ENCODE measurements around the gene RPL29. TPM values are rescaled to one million over a fixed set of nuclear protein-coding genes. Genes with fewer than 3 reads are reported as not detected.

Gene RPL29
- total RNA-seq, 4 donors from 2014 or later: 786 to 1,908 (median 1,382) TPM

DNA sequence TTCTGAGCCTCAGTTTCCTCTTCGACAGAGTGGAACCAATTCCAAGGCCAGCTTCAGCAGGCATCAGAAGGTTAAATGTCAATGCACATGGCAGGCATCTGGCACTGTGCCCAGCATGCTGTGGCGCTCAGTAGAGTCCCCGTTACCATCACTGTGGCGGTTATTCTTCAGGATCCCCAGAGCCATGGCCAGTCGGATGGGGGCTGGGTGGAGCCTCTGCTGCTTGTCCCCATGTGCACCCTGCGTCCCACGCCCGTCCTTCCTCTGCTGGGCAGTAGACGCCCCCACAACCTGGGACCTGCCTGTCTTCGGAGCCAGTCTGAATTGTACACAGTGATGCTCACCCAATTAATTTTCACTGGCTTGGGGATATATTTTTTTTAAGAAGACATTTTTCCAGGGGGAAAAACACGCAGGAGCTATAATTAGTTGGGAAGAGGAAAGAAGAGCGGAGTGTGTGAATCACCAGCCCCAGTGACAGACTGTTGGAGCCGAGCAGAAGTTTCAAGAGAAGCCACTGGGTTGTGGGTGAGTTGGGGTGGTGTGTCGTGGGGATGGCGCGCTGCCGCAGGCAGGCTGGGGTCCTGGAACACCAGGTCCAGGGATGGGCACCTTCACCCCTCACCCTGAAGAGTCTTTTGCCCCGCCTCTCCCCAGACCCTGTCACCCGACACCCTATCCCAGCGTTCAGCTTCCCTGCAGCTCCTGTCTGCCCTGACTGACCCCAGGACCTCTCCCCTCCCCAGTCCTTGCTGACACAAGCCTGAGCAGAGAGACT is 26.8 kb upstream of the RPL29 start:
- Histone ChIP-seq H3K27ac (replicated peaks in 1 of 4) (peak overlapping the region; percentile 59 to 71 (median 66)), H3K4me1 (peaks cover 73 to 81% (median 77%) of the 10 kb centered on the region in 4 donors), H3K27me3 (no peaks in the 10 kb centered on the region), H3K36me3 (no peaks in the 10 kb centered on the region), H3K9me3 (no peaks in the 10 kb centered on the region), H3K4me3 (peak overlapping the region; percentile 8 to 22 (median 19))
- TF ChIP-seq POLR2AphosphoS5 (IDR thresholded peaks at IDR 0.05): peak; percentile 7 to 11
- TF ChIP-seq POLR2A (IDR thresholded peaks at IDR 0.05; ENCODE audit: low read depth): no peak
- DNase-seq (ENCODE audit: extremely low spot score): no peak
- intact Hi-C loops (cut with DNase I): no loop called here
- WGBS: 39% methylated on average over 16 of the region's 20 CpGs

DNA sequence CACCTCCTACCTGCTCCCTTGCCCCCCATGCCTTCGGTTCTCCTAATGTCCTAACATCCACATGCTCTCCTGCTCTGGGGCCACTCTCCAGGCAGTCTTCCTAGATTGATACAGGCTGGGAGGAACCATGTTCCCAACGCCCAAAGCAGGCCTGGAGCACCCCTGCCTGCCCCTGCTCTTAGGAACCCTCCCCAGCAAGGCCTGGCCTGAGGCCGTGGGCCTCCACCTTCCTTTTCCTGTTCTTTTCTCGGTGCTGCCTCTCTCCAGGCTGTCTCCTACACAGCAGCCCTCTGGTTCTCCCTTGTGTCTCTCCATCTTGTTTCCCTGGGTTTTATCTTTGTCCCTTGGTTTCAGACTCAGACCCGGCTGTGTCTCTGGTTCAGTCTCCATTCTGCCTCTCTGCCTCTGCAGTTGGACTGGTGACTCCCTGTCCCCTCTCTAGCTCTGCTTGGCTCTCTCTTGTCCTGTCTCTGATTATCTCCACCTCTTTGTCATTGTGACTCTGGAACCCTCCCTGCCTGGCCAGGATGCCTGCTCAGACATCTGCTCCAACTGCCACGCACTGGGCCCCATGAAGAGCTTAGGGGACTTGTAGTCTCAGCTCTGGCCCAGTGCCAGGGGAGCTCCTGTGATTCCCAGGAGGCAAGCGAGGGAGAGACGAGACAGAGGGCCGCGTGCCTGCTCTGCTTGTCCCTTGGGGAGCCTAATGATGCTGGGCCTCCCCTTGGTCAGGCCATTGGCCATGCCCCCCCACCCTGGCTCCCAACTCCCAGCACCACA is 26.0 kb upstream of the RPL29 start:
- H3K4me3 ChIP-seq: no peak overlapping the region
- peak overlapping the region; percentile 59 to 71 (median 66) for H3K27ac ChIP-seq (replicated peaks in 1 of 4)
- no peaks in the 10 kb centered on the region for H3K36me3 ChIP-seq
- no peaks in the 10 kb centered on the region for H3K9me3 ChIP-seq
- DNase-seq (ENCODE audit: extremely low spot score): no peak
- intact Hi-C loops (cut with DNase I): no loop called here
- 83% methylated on average over 5 of the region's 10 CpGs for WGBS
- H3K4me1 ChIP-seq: peaks cover 73 to 88% (median 79%) of the 10 kb centered on the region in 4 donors
- TF ChIP-seq, protein P1, sequence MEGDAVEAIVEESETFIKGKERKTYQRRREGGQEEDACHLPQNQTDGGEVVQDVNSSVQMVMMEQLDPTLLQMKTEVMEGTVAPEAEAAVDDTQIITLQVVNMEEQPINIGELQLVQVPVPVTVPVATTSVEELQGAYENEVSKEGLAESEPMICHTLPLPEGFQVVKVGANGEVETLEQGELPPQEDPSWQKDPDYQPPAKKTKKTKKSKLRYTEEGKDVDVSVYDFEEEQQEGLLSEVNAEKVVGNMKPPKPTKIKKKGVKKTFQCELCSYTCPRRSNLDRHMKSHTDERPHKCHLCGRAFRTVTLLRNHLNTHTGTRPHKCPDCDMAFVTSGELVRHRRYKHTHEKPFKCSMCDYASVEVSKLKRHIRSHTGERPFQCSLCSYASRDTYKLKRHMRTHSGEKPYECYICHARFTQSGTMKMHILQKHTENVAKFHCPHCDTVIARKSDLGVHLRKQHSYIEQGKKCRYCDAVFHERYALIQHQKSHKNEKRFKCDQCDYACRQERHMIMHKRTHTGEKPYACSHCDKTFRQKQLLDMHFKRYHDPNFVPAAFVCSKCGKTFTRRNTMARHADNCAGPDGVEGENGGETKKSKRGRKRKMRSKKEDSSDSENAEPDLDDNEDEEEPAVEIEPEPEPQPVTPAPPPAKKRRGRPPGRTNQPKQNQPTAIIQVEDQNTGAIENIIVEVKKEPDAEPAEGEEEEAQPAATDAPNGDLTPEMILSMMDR (IDR thresholded peaks at IDR 0.05): no peak
- TF ChIP-seq POLR2AphosphoS5 (IDR thresholded peaks at IDR 0.05): no peak
- TF ChIP-seq EP300 (IDR thresholded peaks at IDR 0.05): no peak
- TF ChIP-seq POLR2A (IDR thresholded peaks at IDR 0.05; ENCODE audit: low read depth): no peak
- H3K27me3 ChIP-seq: no peaks in the 10 kb centered on the region

DNA sequence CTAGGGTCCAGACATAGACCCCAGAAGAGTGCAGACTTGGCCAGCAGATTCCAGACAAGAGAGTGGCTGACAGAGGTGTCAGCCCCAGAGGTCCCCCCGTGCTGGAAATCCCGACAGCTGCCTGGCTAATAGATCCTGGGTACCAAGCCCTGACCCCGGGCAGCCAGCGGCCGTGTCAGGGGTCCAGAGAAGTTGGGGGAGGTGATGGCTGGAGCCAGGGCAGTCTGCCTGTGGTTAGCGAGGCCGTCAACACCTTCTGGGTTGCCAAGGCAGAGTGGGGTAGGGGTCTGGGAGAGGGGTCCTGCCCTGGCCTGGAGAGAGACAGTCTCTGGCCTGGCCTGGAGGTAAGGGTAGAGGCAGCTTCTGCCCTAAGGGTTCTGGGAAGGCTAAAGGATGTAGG is 25.1 kb upstream of the RPL29 start:
- TF ChIP-seq, protein P1 (IDR thresholded peaks at IDR 0.05): no peak
- TF ChIP-seq POLR2A (IDR thresholded peaks at IDR 0.05; ENCODE audit: low read depth) (no peak), POLR2AphosphoS5 (IDR thresholded peaks at IDR 0.05) (no peak), EP300 (IDR thresholded peaks at IDR 0.05) (no peak)
- Histone ChIP-seq H3K4me1 (peaks cover 67 to 86% (median 76%) of the 10 kb centered on the region in 4 donors), H3K4me3 (no peak overlapping the region), H3K27me3 (no peaks in the 10 kb centered on the region), H3K9me3 (no peaks in the 10 kb centered on the region), H3K36me3 (no peaks in the 10 kb centered on the region), H3K27ac (replicated peaks in 1 of 4) (peak overlapping the region; percentile 59 to 71 (median 66))
- WGBS: 82% methylated on average over 7 of the region's 7 CpGs
- no peak for DNase-seq (ENCODE audit: extremely low spot score)
- intact Hi-C loops (cut with DNase I): no loop called here

DNA sequence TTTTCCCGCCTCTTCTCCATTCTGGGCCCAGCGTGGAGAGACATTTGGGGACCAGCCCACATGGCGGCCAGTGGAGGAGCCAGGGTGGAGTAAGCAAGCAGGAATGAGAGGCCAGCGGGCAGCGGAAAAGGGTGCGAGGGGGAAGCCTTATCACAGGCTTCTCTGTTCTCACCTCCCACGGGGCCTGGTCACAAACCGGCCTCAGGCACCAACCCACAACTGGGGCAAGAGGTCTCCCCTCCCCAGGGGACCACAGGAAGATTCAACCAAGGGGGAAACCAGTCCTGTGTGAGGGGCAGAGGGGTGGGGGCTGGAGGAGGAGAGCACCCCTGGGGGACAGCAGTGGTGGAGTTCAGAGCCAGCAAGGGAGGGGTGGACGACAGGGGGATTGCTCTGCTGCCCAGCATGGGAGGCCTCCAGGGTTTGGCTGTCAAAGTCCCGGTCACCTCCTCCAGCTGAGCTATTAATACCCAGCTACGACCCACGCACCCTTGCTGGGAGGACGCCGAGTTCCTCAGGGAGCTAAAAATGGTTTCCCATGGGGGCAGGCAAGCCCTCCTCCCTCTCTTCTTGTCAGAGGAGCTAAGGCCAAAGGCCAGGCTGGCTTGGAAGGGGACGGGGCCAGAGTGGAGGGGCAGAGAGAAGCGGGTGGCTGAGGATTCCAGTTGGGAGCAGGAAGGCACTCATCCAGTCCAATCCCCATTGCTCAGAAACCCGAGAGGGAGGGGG is 23.8 kb upstream of the RPL29 start:
- intact Hi-C loops (cut with DNase I): loop anchor here (5.0 kb wide), 1 partner anchor 38 kb away; the partner anchor contains the start of gene DUSP7
- Histone ChIP-seq H3K27me3 (no peaks in the 10 kb centered on the region), H3K27ac (replicated peaks in 1 of 4) (peak overlapping the region; percentile 59 to 74 (median 70)), H3K4me3 (no peak overlapping the region), H3K9me3 (no peaks in the 10 kb centered on the region), H3K4me1 (peaks cover 56 to 74% (median 64%) of the 10 kb centered on the region in 4 donors), H3K36me3 (no peaks in the 10 kb centered on the region)
- whole genome bisulfite sequencing: 54% methylated on average over 15 of the region's 17 CpGs
- DNase-seq (ENCODE audit: extremely low spot score): no peak
- TF ChIP-seq, protein P1 (IDR thresholded peaks at IDR 0.05): no peak
- TF ChIP-seq POLR2AphosphoS5 (IDR thresholded peaks at IDR 0.05) (peak; percentile 56 to 62), EP300 (IDR thresholded peaks at IDR 0.05) (peak; percentile 71), POLR2A (IDR thresholded peaks at IDR 0.05; ENCODE audit: low read depth) (no peak)

Data from esophagus muscularis mucosa (tissue), 4 donors.